K562 (cell line): ENCODE results near the gene ROR2.

Experiments
- ARID3B ChIP-seq: fragments of 250-450 bp; sonication (Bioruptor Pico); IDR thresholded peaks from 2 replicates; pipeline ENCODE4 v1.4.0; 2020; ENCODE audit warnings: borderline replicate concordance
- CEBPG ChIP-seq, 3 experiments: fragments of 200-800 bp in 1 of 3; sonication (Bioruptor generic) in 1 of 3; sonication (generic) in 1 of 3; formaldehyde crosslinking in 1 of 3; IDR thresholded peaks in 2 of 3; conservative IDR thresholded peaks in 1 of 3; 2 replicates each; pipeline versions ENCODE4 v1.6.1 to v1.8.0; 2016 to 2022; ENCODE audit warnings: missing compliant biosample characterization in 2 of 3, missing genetic modification characterization in 2 of 3, mild to moderate bottlenecking in 1 of 3, missing genetic modification reagents in 1 of 3
- CSDE1 ChIP-seq, 2 experiments: fragments of 450-650 bp; IDR thresholded peaks; 2 replicates each; pipeline ENCODE4 v1.6.1; 2016; ENCODE audit warnings: mild to moderate bottlenecking in 1 of 2
- CTCF ChIP-seq, 3 experiments: IDR thresholded peaks in 2 of 3; conservative IDR thresholded peaks in 1 of 3; 2 replicates each; pipeline ENCODE4 v1.5.1; 2011 to 2012; ENCODE audit warnings: low read length in 3 of 3, mild to moderate bottlenecking in 3 of 3, control low read depth in 2 of 3, improper control_type of control experiment in 1 of 3, inconsistent platforms in 1 of 3, low read depth in 1 of 3, mixed read lengths in 1 of 3, moderate library complexity in 1 of 3; ENCODE audit not compliant: insufficient read depth in 2 of 3
- FOXJ2 ChIP-seq: fragments of 200-800 bp; sonication (Bioruptor generic); IDR thresholded peaks from 2 replicates; pipeline ENCODE4 v1.6.1; 2016; ENCODE audit warnings: missing genetic modification characterization, missing compliant biosample characterization
- HNRNPL ChIP-seq: fragments of 200-400 bp; formaldehyde crosslinking; IDR thresholded peaks from 2 replicates; pipeline ENCODE4 v1.6.1; 2017; ENCODE audit warnings: low read depth, mild to moderate bottlenecking, low read length
- SMAD4 ChIP-seq: fragments of 250-450 bp; sonication (Bioruptor Pico); conservative IDR thresholded peaks from 2 replicates; pipeline ENCODE4 v1.8.0; 2021; ENCODE audit warnings: inconsistent platforms, mild to moderate bottlenecking, moderate library complexity
- ZNF239 ChIP-seq: fragments of 250-450 bp; sonication (Bioruptor Pico); IDR thresholded peaks from 2 replicates; pipeline ENCODE4 v1.4.0; 2020; ENCODE audit warnings: mild to moderate bottlenecking

- TF ChIP-seq FOXJ2 (tag) (no peak), ZNF239 (CRISPR knock-in tag) (no peak), ARID3B (CRISPR knock-in tag) (no peak), HNRNPL (no peak), CTCF (IDR thresholded peaks at IDR 0.05 in 2 of 3, conservative IDR thresholded peaks at IDR 0.05 in 1 of 3; ENCODE audit: insufficient read depth in 2 of 3, low read depth in 1 of 3, low read length in 3 of 3) (no peak), CEBPG (CRISPR knock-in tag; IDR thresholded peaks at IDR 0.05) (no peak), CEBPG (tag; conservative IDR thresholded peaks at IDR 0.05 in 1 of 2, IDR thresholded peaks at IDR 0.05 in 1 of 2) (no peak), SMAD4 (no peak), CSDE1 (IDR thresholded peaks at IDR 0.05) (no peak)
Observed at GRCh38 chr9:91786132-91786896, 163.7 kb downstream of the ROR2 start.
